Ishikawa (cell line): ENCODE results near the gene CYSTM1.

ENCODE experiments used
- CEBPB ChIP-seq: IDR thresholded peaks from 2 replicates; pipeline ENCODE4 v1.6.1; 2012
- CREB1 ChIP-seq: IDR thresholded peaks from 2 replicates; pipeline ENCODE4 v1.6.1; 2012; ENCODE audit warnings: low read depth
- EGR1 ChIP-seq: IDR thresholded peaks from 2 replicates; pipeline ENCODE4 v1.6.1; 2012
- EP300 ChIP-seq: IDR thresholded peaks from 2 replicates; pipeline ENCODE4 v1.6.1; 2012; ENCODE audit warnings: borderline replicate concordance
- FOXM1 ChIP-seq: IDR thresholded peaks from 2 replicates; pipeline ENCODE4 v1.6.1; 2012; ENCODE audit warnings: low read depth, borderline replicate concordance
- MAX ChIP-seq: IDR thresholded peaks from 2 replicates; pipeline ENCODE4 v1.6.1; 2012
- NFIC ChIP-seq: IDR thresholded peaks from 2 replicates; pipeline ENCODE4 v1.6.1; 2012
- RAD21 ChIP-seq: IDR thresholded peaks from 2 replicates; pipeline ENCODE4 v1.6.1; 2012; ENCODE audit warnings: low read depth
- REST ChIP-seq: IDR thresholded peaks from 2 replicates; pipeline ENCODE4 v1.6.1; 2012; ENCODE audit warnings: low read depth, mild to moderate bottlenecking
- TAF1 ChIP-seq: IDR thresholded peaks from 2 replicates; pipeline ENCODE4 v1.6.1; 2012; ENCODE audit warnings: low read depth, mild to moderate bottlenecking
- TCF12 ChIP-seq: IDR thresholded peaks from 2 replicates; pipeline ENCODE4 v1.6.1; 2012; ENCODE audit warnings: low read depth
- TEAD4 ChIP-seq: IDR thresholded peaks from 2 replicates; pipeline ENCODE4 v1.6.1; 2012
- USF1 ChIP-seq: IDR thresholded peaks from 2 replicates; pipeline ENCODE4 v1.6.1; 2012
- YY1 ChIP-seq: IDR thresholded peaks from 2 replicates; pipeline ENCODE4 v1.6.1; 2012; ENCODE audit warnings: low read depth
- ZBTB7A ChIP-seq: IDR thresholded peaks from 2 replicates; pipeline ENCODE4 v1.6.1; 2012; ENCODE audit warnings: low read depth

CYSTM1 gene

GRCh38 chr5:140153255-140153654 lies 21.7 kb upstream of the CYSTM1 start:
- TF ChIP-seq REST (no peak), MAX (no peak), USF1 (no peak), CEBPB (no peak), TCF12 (no peak)

- TF ChIP-seq MAX (no peak), REST (no peak), CREB1 (no peak), TCF12 (no peak), USF1 (no peak), FOXM1 (no peak), RAD21 (no peak), EGR1 (no peak), NFIC (no peak), YY1 (no peak), EP300 (no peak), ZBTB7A (no peak), CEBPB (no peak), TAF1 (no peak), TEAD4 (no peak)
These were observed 21.1 kb upstream of the CYSTM1 start for GRCh38 chr5:140153905-140154304.

GRCh38 chr5:140157032-140157781 lies 17.8 kb upstream of the CYSTM1 start:
- TF ChIP-seq YY1 (0 out of 2 replicates have a peak, but pooled peaks have one; percentile 17), RAD21 (peak; percentile 97), CEBPB (no peak)

- TF ChIP-seq CEBPB (no peak), TCF12 (no peak), TAF1 (no peak), ZBTB7A (no peak), USF1 (no peak), FOXM1 (no peak), TEAD4 (no peak), CREB1 (no peak)
These were observed 15.7 kb upstream of the CYSTM1 start for GRCh38 chr5:140159014-140159927.

- TF ChIP-seq CREB1 = no peak
- TF ChIP-seq EP300 = no peak
- TF ChIP-seq MAX = no peak
- no peak for TF ChIP-seq ZBTB7A
- TF ChIP-seq CEBPB = no peak
- no peak for TF ChIP-seq NFIC
- TF ChIP-seq REST = no peak
- no peak for TF ChIP-seq EGR1
- TF ChIP-seq TCF12 = no peak
- no peak for TF ChIP-seq FOXM1
- TF ChIP-seq TAF1 = no peak
- TF ChIP-seq USF1 = no peak
- no peak for TF ChIP-seq YY1
- no peak for TF ChIP-seq TEAD4
- TF ChIP-seq RAD21 = no peak
These were observed 12.7 kb upstream of the CYSTM1 start for GRCh38 chr5:140162275-140162674.
